HepG2 (cell line): ENCODE data around the gene PADI6. TPM values are rescaled to one million over a fixed set of nuclear protein-coding genes. Genes with fewer than 3 reads are reported as not detected.

Experiments
- ATAC-seq: fragments of 200-7000 bp; cut with Tn5 transposase; 3 replicates; pipeline ENCODE4 v1.9.1; 2020; ENCODE audit warnings: mild to moderate bottlenecking, moderate library complexity
- BruUV-seq: library from RNA; stranded (reverse); fragments of 400-500 nt; replicated peaks from 2 replicates; lab custom pipeline; 2021; lab: Mats Ljungman, UMichigan
- CTCF ChIA-PET: fragments of 300-600 bp; formaldehyde crosslinking; extraction: SDS; loops from one replicate; lab custom pipeline; 2021; ENCODE audit warnings: low total read pairs, inconsistent platforms, low intra/inter-chr PET ratio; lab: Yijun Ruan, JAX
- POLR2A ChIA-PET: fragments of 350-600 bp; sonication (Branson Sonifier 250); formaldehyde crosslinking; loops from one replicate; lab custom pipeline; 2020; ENCODE audit warnings: antibody characterized with exemption, inconsistent platforms; lab: Yijun Ruan, JAX
- DNase-seq: peaks from one replicate; pipeline ENCODE4 v3.0.0-alpha.2; 2015; ENCODE audit warnings: low spot score
- FAIRE-seq: peaks from 3 replicates; lab custom pipeline; 2011; peaks lifted over from hg19 to GRCh38; lab: Jason Lieb, UNC
- H2AFZ ChIP-seq: one replicate; pipeline ENCODE4 v1.6.1; 2011; ENCODE audit warnings: low read length, inconsistent platforms
- H3K27ac ChIP-seq: fragments of 300-600 bp; 3 replicates; pipeline ENCODE4 v1.8.0; 2011; ENCODE audit warnings: mixed run types, mild to moderate bottlenecking, mixed read lengths, low read length, inconsistent platforms; ENCODE audit not compliant: insufficient read depth; ENCODE audit errors: extremely low read length
- H3K27me3 ChIP-seq, 2 experiments: fragments of 200-600 bp in 1 of 2; 2 replicates in 1 of 2; 3 replicates in 1 of 2; pipeline versions ENCODE4 v1.6.0 to v1.8.0; 2011; ENCODE audit warnings: low read length in 2 of 2, mild to moderate bottlenecking in 2 of 2, moderate library complexity in 2 of 2, inconsistent platforms in 1 of 2; ENCODE audit not compliant: insufficient read depth in 2 of 2, control insufficient read depth in 1 of 2
- H3K36me3 ChIP-seq, 2 experiments: fragments of 200-600 bp in 1 of 2; replicated peaks in 1 of 2; 2 replicates in 1 of 2; 3 replicates in 1 of 2; pipeline versions ENCODE4 v1.5.1 to v1.8.0; 2011; ENCODE audit warnings: low read length in 2 of 2, inconsistent platforms in 1 of 2; ENCODE audit not compliant: insufficient read depth in 2 of 2, control insufficient read depth in 1 of 2
- H3K4me1 ChIP-seq: 2 replicates; pipeline ENCODE4 v1.5.1; 2012; ENCODE audit warnings: low read length, inconsistent platforms; ENCODE audit not compliant: insufficient read depth
- H3K4me2 ChIP-seq: 2 replicates; pipeline ENCODE4 v1.6.0; 2011; ENCODE audit warnings: low read depth, low read length, inconsistent platforms
- H3K4me3 ChIP-seq, 3 experiments: fragments of 200-600 bp in 1 of 3; sonication (generic), shearing (Covaris generic) in 1 of 3; replicated peaks in 1 of 3; 2 replicates each; pipeline ENCODE4 v1.5.1; 2011 to 2016; ENCODE audit warnings: low read length in 3 of 3, inconsistent platforms in 2 of 3, low read depth in 2 of 3, mild to moderate bottlenecking in 2 of 3, control low read depth in 1 of 3, mixed read lengths in 1 of 3; ENCODE audit not compliant: insufficient read depth in 1 of 3
- H3K79me2 ChIP-seq: one replicate; pipeline ENCODE4 v1.6.1; 2011; ENCODE audit warnings: low read length, inconsistent platforms; ENCODE audit not compliant: insufficient read depth
- H3K9ac ChIP-seq: 2 replicates; pipeline ENCODE4 v1.6.0; 2011; ENCODE audit warnings: mild to moderate bottlenecking, low read depth, low read length, inconsistent platforms; ENCODE audit not compliant: insufficient read depth
- H3K9me3 ChIP-seq: 2 replicates; pipeline ENCODE4 v1.5.1; 2012; ENCODE audit warnings: mild to moderate bottlenecking, low read length
- H4K20me1 ChIP-seq: 2 replicates; pipeline ENCODE4 v1.6.0; 2011; ENCODE audit warnings: inconsistent platforms, mild to moderate bottlenecking, low read length, moderate library complexity; ENCODE audit not compliant: insufficient read depth
- ARNT ChIP-seq: fragments of 450-650 bp; IDR thresholded peaks from 2 replicates; pipeline ENCODE4 v1.6.1; 2017
- CENPT ChIP-seq: sonication (generic); formaldehyde crosslinking; IDR thresholded peaks from 2 replicates; pipeline ENCODE4 v1.8.0; 2022; ENCODE audit warnings: low read depth, mild to moderate bottlenecking, moderate library complexity, missing genetic modification reagents
- MAZ ChIP-seq, 2 experiments: sonication (generic) in 1 of 2; formaldehyde crosslinking in 1 of 2; IDR thresholded peaks; 2 replicates each; pipeline versions ENCODE4 v1.5.0 to v1.6.1; 2012 to 2020; ENCODE audit warnings: low read depth in 2 of 2, mild to moderate bottlenecking in 2 of 2, borderline replicate concordance in 1 of 2, improper control_type of control experiment in 1 of 2, low read length in 1 of 2, missing genetic modification reagents in 1 of 2, moderate library complexity in 1 of 2
- TBP ChIP-seq: sonication (generic); formaldehyde crosslinking; IDR thresholded peaks from 2 replicates; pipeline ENCODE4 v1.5.0; 2020; ENCODE audit warnings: missing genetic modification reagents
- ZBTB7B ChIP-seq: sonication (generic); formaldehyde crosslinking; IDR thresholded peaks from 2 replicates; pipeline ENCODE4 v1.4.0; 2020; ENCODE audit warnings: missing genetic modification reagents
- ZBTB8A ChIP-seq: sonication (generic); formaldehyde crosslinking; IDR thresholded peaks from 2 replicates; pipeline ENCODE4 v1.4.0; 2020; ENCODE audit warnings: mild to moderate bottlenecking, low read depth, missing genetic modification reagents, borderline replicate concordance
- ZFP36 ChIP-seq: fragments of 150-350 bp; IDR thresholded peaks from 2 replicates; pipeline ENCODE4 v1.6.1; 2018; ENCODE audit warnings: borderline replicate concordance, low read length, low read depth; ENCODE audit not compliant: partially characterized antibody
- ZMAT3 ChIP-seq: sonication (generic); formaldehyde crosslinking; conservative IDR thresholded peaks from 2 replicates; pipeline ENCODE4 v1.7.0; 2021; ENCODE audit warnings: missing genetic modification reagents
- ZMAT5 ChIP-seq: sonication (generic); formaldehyde crosslinking; IDR thresholded peaks from 2 replicates; pipeline ENCODE4 v1.5.0; 2020; ENCODE audit warnings: mild to moderate bottlenecking, low read depth, missing genetic modification reagents, borderline replicate concordance
- ZNF251 ChIP-seq: sonication (generic); formaldehyde crosslinking; IDR thresholded peaks from 2 replicates; pipeline ENCODE4 v1.9.0; 2021; ENCODE audit warnings: mild to moderate bottlenecking, missing genetic modification reagents
- ZNF383 ChIP-seq: sonication (generic); formaldehyde crosslinking; IDR thresholded peaks from 2 replicates; pipeline ENCODE4 v1.4.0; 2020; ENCODE audit warnings: missing genetic modification reagents, mild to moderate bottlenecking, borderline replicate concordance
- WGBS: methylation state at CpG from one replicate; pipeline ENCODE4 v1.1.6; 2017; ENCODE audit warnings: low lambda C conversion rate; 5-methylcytosine and 5-hydroxymethylcytosine counted together
- in situ Hi-C: cut with HindIII; loops from 2 replicates; pipeline ENCODE4 v1.10.0; 2017; ENCODE audit warnings: low pct_unique_long_range_greater_than_20kb; ENCODE audit not compliant: extremely low pct_ligation_motif_present
- intact Hi-C: fragments of 100-400 bp; cut with micrococcal nuclease; formaldehyde crosslinking; loops from one replicate; pipeline ENCODE4 v1.10.0; 2022; ENCODE audit not compliant: unreplicated experiment
- polyA plus RNA-seq, 8 experiments: library from polyadenylated mRNA; depleted of rRNA in 3 of 8; stranded (reverse) in 7 of 8; unstranded in 1 of 8; fragments of >200 nt; fragmentation: Illumina TruSeq in 4 of 8; extraction: Trizol in 4 of 8; gene quantifications; 2 replicates each; pipeline versions ENCODE4 v1.2.1 to v1.2.3, GENCODE V29; 2011 to 2016; ENCODE audit warnings: low read depth in 4 of 8, missing spikeins in 1 of 8, mixed read lengths in 1 of 8; ENCODE audit not compliant: insufficient read depth in 1 of 8
- total RNA-seq, 5 experiments: library from RNA; depleted of rRNA; stranded (reverse); fragments of >200 nt; fragmentation: Illumina TruSeq; extraction: Trizol; gene quantifications; 2 replicates each; pipeline ENCODE4 v1.2.3, GENCODE V29; 2016; ENCODE audit warnings: low read depth in 1 of 5

PADI6 gene
- total and polyA plus RNA-seq, 2 of the 13 experiments (the other 11 are each of a cell fraction or from before 2014, with no cell fraction given): not detected

- no peaks in the 10 kb centered on the region for H3K36me3 ChIP-seq
- no peaks in the 10 kb centered on the region for H3K4me1 ChIP-seq
- H3K79me2 ChIP-seq: no peaks in the 10 kb centered on the region
- CTCF ChIA-PET: no interaction called here
- H4K20me1 ChIP-seq: 0 out of 2 replicates have a peak, but pooled peaks cover 4% of the 10 kb centered on the region
- no peak overlapping the region for H3K9ac ChIP-seq
- no TSS peak for BruUV-seq
- TF ChIP-seq ZBTB7B (CRISPR knock-in tag) (no peak), ZFP36 (no peak), TBP (CRISPR knock-in tag) (no peak), ZNF383 (CRISPR knock-in tag) (no peak), ZBTB8A (no peak), ARNT (no peak), ZNF251 (CRISPR knock-in tag) (no peak), ZMAT3 (CRISPR knock-in tag) (no peak), ZMAT5 (CRISPR knock-in tag) (no peak), CENPT (CRISPR knock-in tag) (no peak), MAZ (IDR thresholded peaks at IDR 0.05; ENCODE audit: borderline replicate concordance, low read depth, low read length) (no peak), MAZ (CRISPR knock-in tag; IDR thresholded peaks at IDR 0.05; ENCODE audit: low read depth) (no peak)
- peaks cover 0 to 18% of the 10 kb centered on the region in 2 experiments; a peak in 4 of 5 replicates for H3K27me3 ChIP-seq
- 31% methylated on average over 8 of the region's 8 CpGs for WGBS
- H3K4me2 ChIP-seq: no peak overlapping the region
- DNase-seq (no peak), ATAC-seq (no peak), FAIRE-seq (no peak)
- no peak overlapping the region for H3K27ac ChIP-seq
- H3K4me3 ChIP-seq: no peak overlapping the region
- no peaks in the 10 kb centered on the region for H3K9me3 ChIP-seq
- in situ Hi-C loops: no loop called here
- POLR2A ChIA-PET: no interaction called here
- no peak overlapping the region for H2AFZ ChIP-seq
- intact Hi-C loops: no loop called here
These were observed 31.6 kb upstream of the PADI6 start for GRCh38 chr1:17340358-17340757.
